ENCODE data around the gene CDC20B.
"Not testable (repeated sequence)": the region's sequence is repeated elsewhere in the genome, so short reads cannot be mapped to it uniquely, and the experiment has no call there.

Gene CDC20B

GRCh38 chr5:55101556-55102276 is 71.3 kb downstream of the CDC20B start:
- Mint-ChIP-seq H3K36me3 (ENCODE audit: low read depth) (peaks cover 23% of the 10 kb centered on the region), H3K4me3 (peak overlapping the region; percentile 61), H3K4me1 (peaks cover 83% of the 10 kb centered on the region), H3K27me3 (no peaks in the 10 kb centered on the region), H3K27ac (peak overlapping the region; percentile 81), H3K9me3 (peaks cover 22% of the 10 kb centered on the region)
- peak; percentile 83 for ATAC-seq
- no peak for DNase-seq

- Mint-ChIP-seq H3K27ac (peak overlapping the region; percentile 81), H3K4me3 (peak overlapping the region; percentile 61), H3K36me3 (ENCODE audit: low read depth) (peaks cover 23% of the 10 kb centered on the region), H3K4me1 (peaks cover 86% of the 10 kb centered on the region), H3K9me3 (peaks cover 22% of the 10 kb centered on the region)
- DNase-seq, H3K27me3 Mint-ChIP-seq: not testable (repeated sequence)
- ATAC-seq, result peak; percentile 66
These were observed 71.8 kb downstream of the CDC20B start for GRCh38 chr5:55101148-55101547.

GRCh38 chr5:55096861-55097260 is 76.1 kb downstream of the CDC20B start:
- Mint-ChIP-seq H3K27me3 (no peaks in the 10 kb centered on the region), H3K36me3 (ENCODE audit: low read depth) (peaks cover 25% of the 10 kb centered on the region), H3K27ac (no peak overlapping the region), H3K9me3 (peaks cover 22% of the 10 kb centered on the region), H3K4me1 (peaks cover 71% of the 10 kb centered on the region), H3K4me3 (no peak overlapping the region)
- DNase-seq (no peak), ATAC-seq (no peak)

- ATAC-seq, result no peak
- Mint-ChIP-seq H3K4me3 (peak overlapping the region; percentile 20), H3K4me1 (peaks cover 64% of the 10 kb centered on the region), H3K9me3 (peaks cover 24% of the 10 kb centered on the region), H3K27ac (no peak overlapping the region), H3K36me3 (ENCODE audit: low read depth) (peaks cover 25% of the 10 kb centered on the region), H3K27me3 (no peaks in the 10 kb centered on the region)
- DNase-seq, result no peak
These were observed 76.8 kb downstream of the CDC20B start for GRCh38 chr5:55096182-55096581.

- H3K9me3 Mint-ChIP-seq, result not testable (repeated sequence)
- peaks cover 20% of the 10 kb centered on the region for H3K4me1 Mint-ChIP-seq
These were observed 82.0 kb downstream of the CDC20B start for GRCh38 chr5:55091011-55091410.

GRCh38 chr5:55089301-55089700 is 83.7 kb downstream of the CDC20B start:
- DNase-seq; H3K36me3 Mint-ChIP-seq (ENCODE audit: low read depth); H3K9me3 Mint-ChIP-seq; H3K4me3 Mint-ChIP-seq; H3K4me1 Mint-ChIP-seq; ATAC-seq; H3K27me3 Mint-ChIP-seq; H3K27ac Mint-ChIP-seq: not testable (repeated sequence)

More at GRCh38 chr5:55091011-55091410, 82.0 kb downstream of the CDC20B start:
- H3K27ac Mint-ChIP-seq; H3K4me3 Mint-ChIP-seq; DNase-seq; H3K27me3 Mint-ChIP-seq; H3K36me3 Mint-ChIP-seq (ENCODE audit: low read depth); ATAC-seq: not testable (repeated sequence)

- peaks cover 2% of the 10 kb centered on the region for H3K4me1 Mint-ChIP-seq
- no peak overlapping the region for H3K4me3 Mint-ChIP-seq
- H3K36me3 Mint-ChIP-seq (ENCODE audit: low read depth), result peaks cover 10% of the 10 kb centered on the region
- H3K9me3 Mint-ChIP-seq, result peaks cover 14% of the 10 kb centered on the region
- no peak overlapping the region for H3K27ac Mint-ChIP-seq
- ATAC-seq, result no peak
- H3K27me3 Mint-ChIP-seq, result no peaks in the 10 kb centered on the region
- no peak for DNase-seq
These were observed 91.4 kb downstream of the CDC20B start for GRCh38 chr5:55081541-55081940.

GRCh38 chr5:55073211-55073610 is 99.8 kb downstream of the CDC20B start:
- ATAC-seq, result no peak

GRCh38 chr5:55072666-55073065 is 100.3 kb downstream of the CDC20B start:
- H3K27me3 Mint-ChIP-seq, result no peaks in the 10 kb centered on the region
- peak overlapping the region; percentile 75 for H3K27ac Mint-ChIP-seq
- H3K4me3 Mint-ChIP-seq, result peak overlapping the region; percentile 65
- no peaks in the 10 kb centered on the region for H3K36me3 Mint-ChIP-seq (ENCODE audit: low read depth)
- ATAC-seq (peak; percentile 80), DNase-seq (no peak)
- peaks cover 44% of the 10 kb centered on the region for H3K4me1 Mint-ChIP-seq
- no peaks in the 10 kb centered on the region for H3K9me3 Mint-ChIP-seq

More at GRCh38 chr5:55073211-55073610, 99.8 kb downstream of the CDC20B start:
- Mint-ChIP-seq H3K27ac (peak overlapping the region; percentile 75), H3K9me3 (no peaks in the 10 kb centered on the region), H3K27me3 (no peaks in the 10 kb centered on the region), H3K4me1 (peaks cover 44% of the 10 kb centered on the region), H3K36me3 (ENCODE audit: low read depth) (no peaks in the 10 kb centered on the region), H3K4me3 (peak overlapping the region; percentile 65)
- no peak for DNase-seq

GRCh38 chr5:55071413-55071812 is 101.6 kb downstream of the CDC20B start:
- Mint-ChIP-seq H3K9me3 (no peaks in the 10 kb centered on the region), H3K27me3 (no peaks in the 10 kb centered on the region), H3K4me1 (peaks cover 55% of the 10 kb centered on the region), H3K36me3 (ENCODE audit: low read depth) (no peaks in the 10 kb centered on the region), H3K27ac (peak overlapping the region; percentile 52), H3K4me3 (no peak overlapping the region)
- ATAC-seq, result no peak
- no peak for DNase-seq

GRCh38 chr5:55070968-55071367 is 102.0 kb downstream of the CDC20B start:
- DNase-seq (no peak), ATAC-seq (peak; percentile 34)
- no peak overlapping the region for H3K4me3 Mint-ChIP-seq
- H3K4me1 Mint-ChIP-seq, result peaks cover 59% of the 10 kb centered on the region
- no peaks in the 10 kb centered on the region for H3K36me3 Mint-ChIP-seq (ENCODE audit: low read depth)
- peak overlapping the region; percentile 52 for H3K27ac Mint-ChIP-seq
- no peaks in the 10 kb centered on the region for H3K27me3 Mint-ChIP-seq
- H3K9me3 Mint-ChIP-seq, result no peaks in the 10 kb centered on the region

- ATAC-seq, result peak; percentile 29
- no peak overlapping the region for H3K4me3 Mint-ChIP-seq
- peaks cover 73% of the 10 kb centered on the region for H3K4me1 Mint-ChIP-seq
- DNase-seq, result no peak
- no peaks in the 10 kb centered on the region for H3K27me3 Mint-ChIP-seq
- no peaks in the 10 kb centered on the region for H3K9me3 Mint-ChIP-seq
- H3K36me3 Mint-ChIP-seq (ENCODE audit: low read depth), result peaks cover 3% of the 10 kb centered on the region
- H3K27ac Mint-ChIP-seq, result no peak overlapping the region
These were observed 106.7 kb downstream of the CDC20B start for GRCh38 chr5:55066277-55066676.

- peak; percentile 22 for DNase-seq
- ATAC-seq, result peak; percentile 18
- H3K27ac Mint-ChIP-seq, result peak overlapping the region; percentile 9
- H3K36me3 Mint-ChIP-seq (ENCODE audit: low read depth), result peaks cover 4% of the 10 kb centered on the region
- peaks cover 68% of the 10 kb centered on the region for H3K4me1 Mint-ChIP-seq
- peaks cover 6% of the 10 kb centered on the region for H3K9me3 Mint-ChIP-seq
- H3K4me3 Mint-ChIP-seq, result no peak overlapping the region
- H3K27me3 Mint-ChIP-seq, result no peaks in the 10 kb centered on the region
These were observed 108.5 kb downstream of the CDC20B start for GRCh38 chr5:55064523-55064922.

GRCh38 chr5:55063899-55064298 is 109.1 kb downstream of the CDC20B start:
- ATAC-seq (no peak), DNase-seq (no peak)
- H3K9me3 Mint-ChIP-seq, result peaks cover 6% of the 10 kb centered on the region
- no peak overlapping the region for H3K4me3 Mint-ChIP-seq
- H3K27me3 Mint-ChIP-seq, result no peaks in the 10 kb centered on the region
- peaks cover 4% of the 10 kb centered on the region for H3K36me3 Mint-ChIP-seq (ENCODE audit: low read depth)
- peak overlapping the region; percentile 56 for H3K27ac Mint-ChIP-seq
- peaks cover 64% of the 10 kb centered on the region for H3K4me1 Mint-ChIP-seq

GRCh38 chr5:55063220-55063863 is 109.6 kb downstream of the CDC20B start:
- Mint-ChIP-seq H3K9me3 (peaks cover 6% of the 10 kb centered on the region), H3K27ac (no peak overlapping the region), H3K36me3 (ENCODE audit: low read depth) (peaks cover 4% of the 10 kb centered on the region), H3K27me3 (no peaks in the 10 kb centered on the region), H3K4me1 (peaks cover 64% of the 10 kb centered on the region), H3K4me3 (no peak overlapping the region)
- no peak for ATAC-seq
- no peak for DNase-seq

Data from activated naive CD8-positive, alpha-beta T cell treated with anti-CD3 and anti-CD28 coated beads, Interleukin-2, amount 50 U/mL, for 24 hours (primary cell).